Ishikawa (cell line): Measurements from ENCODE around the gene ZAP70.

Source experiments
- CEBPB ChIP-seq: IDR thresholded peaks from 2 replicates; pipeline ENCODE4 v1.6.1; 2012
- CREB1 ChIP-seq: IDR thresholded peaks from 2 replicates; pipeline ENCODE4 v1.6.1; 2012; ENCODE audit warnings: low read depth
- EGR1 ChIP-seq: IDR thresholded peaks from 2 replicates; pipeline ENCODE4 v1.6.1; 2012
- EP300 ChIP-seq: IDR thresholded peaks from 2 replicates; pipeline ENCODE4 v1.6.1; 2012; ENCODE audit warnings: borderline replicate concordance
- FOXM1 ChIP-seq: IDR thresholded peaks from 2 replicates; pipeline ENCODE4 v1.6.1; 2012; ENCODE audit warnings: low read depth, borderline replicate concordance
- NFIC ChIP-seq: IDR thresholded peaks from 2 replicates; pipeline ENCODE4 v1.6.1; 2012
- RAD21 ChIP-seq: IDR thresholded peaks from 2 replicates; pipeline ENCODE4 v1.6.1; 2012; ENCODE audit warnings: low read depth
- TAF1 ChIP-seq: IDR thresholded peaks from 2 replicates; pipeline ENCODE4 v1.6.1; 2012; ENCODE audit warnings: low read depth, mild to moderate bottlenecking
- TCF12 ChIP-seq: IDR thresholded peaks from 2 replicates; pipeline ENCODE4 v1.6.1; 2012; ENCODE audit warnings: low read depth
- TEAD4 ChIP-seq: IDR thresholded peaks from 2 replicates; pipeline ENCODE4 v1.6.1; 2012
- YY1 ChIP-seq: IDR thresholded peaks from 2 replicates; pipeline ENCODE4 v1.6.1; 2012; ENCODE audit warnings: low read depth
- ZBTB7A ChIP-seq: IDR thresholded peaks from 2 replicates; pipeline ENCODE4 v1.6.1; 2012; ENCODE audit warnings: low read depth
- TF ChIP-seq, protein P1 (sequence below): IDR thresholded peaks from 2 replicates; pipeline ENCODE4 v1.6.1; 2012
- TF ChIP-seq, protein P2 (sequence below): IDR thresholded peaks from 2 replicates; pipeline ENCODE4 v1.6.1; 2012; ENCODE audit warnings: low read depth, mild to moderate bottlenecking
- TF ChIP-seq, protein P3 (sequence below): IDR thresholded peaks from 2 replicates; pipeline ENCODE4 v1.6.1; 2012

Gene ZAP70

DNA sequence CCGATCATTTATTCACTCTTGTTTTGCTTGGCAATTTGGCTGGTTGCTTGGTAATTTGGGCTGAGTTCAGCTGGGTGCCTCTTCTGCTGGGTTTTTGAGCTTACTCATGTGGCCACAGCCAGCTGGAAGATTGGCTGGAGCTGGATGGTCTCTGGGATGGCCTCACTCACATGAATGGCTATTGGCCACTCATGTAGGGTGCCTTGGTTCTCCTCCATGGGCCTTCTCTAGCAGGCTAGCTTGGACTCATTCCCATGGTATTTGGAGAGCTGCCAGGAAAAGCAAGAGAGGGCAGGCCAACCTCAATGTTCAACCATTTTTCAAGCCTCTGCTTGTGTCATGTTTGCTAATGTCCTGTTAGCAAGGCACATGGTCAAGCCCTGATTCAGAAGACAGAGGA lies 16.9 kb downstream of the ZAP70 start:
- TF ChIP-seq, protein P1, sequence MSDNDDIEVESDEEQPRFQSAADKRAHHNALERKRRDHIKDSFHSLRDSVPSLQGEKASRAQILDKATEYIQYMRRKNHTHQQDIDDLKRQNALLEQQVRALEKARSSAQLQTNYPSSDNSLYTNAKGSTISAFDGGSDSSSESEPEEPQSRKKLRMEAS = no peak
- TF ChIP-seq CREB1 = no peak
- no peak for TF ChIP-seq NFIC
- TF ChIP-seq TCF12 = no peak
- no peak for TF ChIP-seq EP300
- no peak for TF ChIP-seq FOXM1
- no peak for TF ChIP-seq TAF1
- no peak for TF ChIP-seq CEBPB
- TF ChIP-seq ZBTB7A = no peak
- no peak for TF ChIP-seq TEAD4
- no peak for TF ChIP-seq EGR1
- TF ChIP-seq YY1 = no peak
- no peak for TF ChIP-seq RAD21
- TF ChIP-seq, protein P2, sequence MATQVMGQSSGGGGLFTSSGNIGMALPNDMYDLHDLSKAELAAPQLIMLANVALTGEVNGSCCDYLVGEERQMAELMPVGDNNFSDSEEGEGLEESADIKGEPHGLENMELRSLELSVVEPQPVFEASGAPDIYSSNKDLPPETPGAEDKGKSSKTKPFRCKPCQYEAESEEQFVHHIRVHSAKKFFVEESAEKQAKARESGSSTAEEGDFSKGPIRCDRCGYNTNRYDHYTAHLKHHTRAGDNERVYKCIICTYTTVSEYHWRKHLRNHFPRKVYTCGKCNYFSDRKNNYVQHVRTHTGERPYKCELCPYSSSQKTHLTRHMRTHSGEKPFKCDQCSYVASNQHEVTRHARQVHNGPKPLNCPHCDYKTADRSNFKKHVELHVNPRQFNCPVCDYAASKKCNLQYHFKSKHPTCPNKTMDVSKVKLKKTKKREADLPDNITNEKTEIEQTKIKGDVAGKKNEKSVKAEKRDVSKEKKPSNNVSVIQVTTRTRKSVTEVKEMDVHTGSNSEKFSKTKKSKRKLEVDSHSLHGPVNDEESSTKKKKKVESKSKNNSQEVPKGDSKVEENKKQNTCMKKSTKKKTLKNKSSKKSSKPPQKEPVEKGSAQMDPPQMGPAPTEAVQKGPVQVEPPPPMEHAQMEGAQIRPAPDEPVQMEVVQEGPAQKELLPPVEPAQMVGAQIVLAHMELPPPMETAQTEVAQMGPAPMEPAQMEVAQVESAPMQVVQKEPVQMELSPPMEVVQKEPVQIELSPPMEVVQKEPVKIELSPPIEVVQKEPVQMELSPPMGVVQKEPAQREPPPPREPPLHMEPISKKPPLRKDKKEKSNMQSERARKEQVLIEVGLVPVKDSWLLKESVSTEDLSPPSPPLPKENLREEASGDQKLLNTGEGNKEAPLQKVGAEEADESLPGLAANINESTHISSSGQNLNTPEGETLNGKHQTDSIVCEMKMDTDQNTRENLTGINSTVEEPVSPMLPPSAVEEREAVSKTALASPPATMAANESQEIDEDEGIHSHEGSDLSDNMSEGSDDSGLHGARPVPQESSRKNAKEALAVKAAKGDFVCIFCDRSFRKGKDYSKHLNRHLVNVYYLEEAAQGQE = no peak
- TF ChIP-seq, protein P3, sequence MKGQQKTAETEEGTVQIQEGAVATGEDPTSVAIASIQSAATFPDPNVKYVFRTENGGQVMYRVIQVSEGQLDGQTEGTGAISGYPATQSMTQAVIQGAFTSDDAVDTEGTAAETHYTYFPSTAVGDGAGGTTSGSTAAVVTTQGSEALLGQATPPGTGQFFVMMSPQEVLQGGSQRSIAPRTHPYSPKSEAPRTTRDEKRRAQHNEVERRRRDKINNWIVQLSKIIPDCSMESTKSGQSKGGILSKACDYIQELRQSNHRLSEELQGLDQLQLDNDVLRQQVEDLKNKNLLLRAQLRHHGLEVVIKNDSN = no peak

DNA sequence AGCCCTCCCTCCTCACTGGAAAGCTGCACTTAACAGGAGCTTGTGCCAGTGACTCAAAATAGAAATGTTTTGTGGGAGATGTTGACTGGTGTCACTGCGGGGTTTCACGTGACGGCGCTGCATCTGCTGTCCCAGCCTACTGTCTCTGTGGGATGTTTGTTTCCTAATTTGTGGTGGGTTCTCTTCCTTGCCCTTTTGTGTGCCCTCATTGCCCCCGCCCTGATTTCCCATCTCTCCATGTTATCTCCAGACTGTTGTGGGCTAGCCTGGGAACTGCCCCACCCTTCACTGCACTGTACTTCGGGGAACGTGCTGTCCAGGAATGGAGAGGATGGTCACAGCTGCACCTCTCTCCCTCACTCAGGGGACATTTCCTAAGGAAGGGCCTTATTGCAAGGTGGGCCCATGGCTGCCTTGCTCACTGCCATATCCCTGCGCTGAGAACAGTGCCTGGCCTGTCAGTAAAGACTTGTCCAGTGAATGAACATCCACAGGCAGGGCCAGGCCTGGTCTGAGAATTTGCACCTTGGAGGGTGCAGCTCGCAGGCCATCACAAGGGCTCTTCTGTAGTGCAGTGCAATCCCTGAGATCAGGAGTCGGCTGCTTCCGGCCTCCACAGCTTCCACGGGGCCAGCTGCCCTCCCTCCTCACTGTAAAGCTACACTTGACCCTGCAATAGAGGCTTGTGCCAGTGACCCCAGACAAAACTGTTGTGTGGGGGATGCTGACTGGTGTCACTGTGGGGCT lies 18.1 kb downstream of the ZAP70 start:
- TF ChIP-seq, protein P2 = no peak
- TF ChIP-seq EP300 (no peak), CEBPB (no peak), ZBTB7A (no peak)

DNA sequence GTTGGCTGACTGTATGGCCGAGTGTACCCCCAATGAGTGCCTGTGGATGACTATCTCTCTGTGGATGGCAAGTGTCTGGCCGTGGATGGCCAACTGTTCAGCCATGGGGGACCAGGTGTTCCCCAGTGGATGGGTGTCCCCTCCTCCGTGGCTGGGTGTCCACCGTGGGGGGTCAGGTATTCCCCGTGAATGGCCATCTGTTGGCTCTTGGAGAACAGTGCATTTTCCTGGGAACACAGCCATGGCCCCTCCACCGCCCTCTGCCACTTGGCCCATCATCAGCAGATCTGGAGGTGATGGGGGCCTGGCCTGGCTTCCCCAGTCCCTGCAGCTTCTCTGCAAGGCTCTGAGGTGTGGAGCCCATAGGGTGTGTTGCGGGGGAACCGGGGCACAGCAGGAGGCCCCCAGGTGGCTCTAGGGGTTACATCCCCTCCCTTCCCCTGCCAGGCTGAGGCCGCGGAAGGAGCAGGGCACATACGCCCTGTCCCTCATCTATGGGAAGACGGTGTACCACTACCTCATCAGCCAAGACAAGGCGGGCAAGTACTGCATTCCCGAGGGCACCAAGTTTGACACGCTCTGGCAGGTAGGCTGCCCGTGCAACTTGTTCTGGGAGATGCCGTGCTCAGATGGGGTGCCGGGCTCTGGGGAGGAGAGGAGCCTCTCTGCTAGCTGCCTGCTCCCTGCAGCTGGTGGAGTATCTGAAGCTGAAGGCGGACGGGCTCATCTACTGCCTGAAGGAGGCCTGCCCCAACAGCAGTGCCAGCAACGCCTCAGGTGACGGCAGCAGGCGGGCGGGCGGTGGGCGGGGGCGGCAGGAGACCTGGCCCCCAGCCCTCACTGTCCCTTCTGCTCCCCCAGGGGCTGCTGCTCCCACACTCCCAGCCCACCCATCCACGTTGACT lies 19.3 kb downstream of the ZAP70 start:
- no peak for TF ChIP-seq CREB1
- TF ChIP-seq TAF1 = no peak
- no peak for TF ChIP-seq TEAD4
- TF ChIP-seq EGR1 = no peak
- no peak for TF ChIP-seq NFIC
- TF ChIP-seq, protein P3 = no peak
- TF ChIP-seq, protein P1 = no peak
- no peak for TF ChIP-seq FOXM1
- no peak for TF ChIP-seq RAD21

DNA sequence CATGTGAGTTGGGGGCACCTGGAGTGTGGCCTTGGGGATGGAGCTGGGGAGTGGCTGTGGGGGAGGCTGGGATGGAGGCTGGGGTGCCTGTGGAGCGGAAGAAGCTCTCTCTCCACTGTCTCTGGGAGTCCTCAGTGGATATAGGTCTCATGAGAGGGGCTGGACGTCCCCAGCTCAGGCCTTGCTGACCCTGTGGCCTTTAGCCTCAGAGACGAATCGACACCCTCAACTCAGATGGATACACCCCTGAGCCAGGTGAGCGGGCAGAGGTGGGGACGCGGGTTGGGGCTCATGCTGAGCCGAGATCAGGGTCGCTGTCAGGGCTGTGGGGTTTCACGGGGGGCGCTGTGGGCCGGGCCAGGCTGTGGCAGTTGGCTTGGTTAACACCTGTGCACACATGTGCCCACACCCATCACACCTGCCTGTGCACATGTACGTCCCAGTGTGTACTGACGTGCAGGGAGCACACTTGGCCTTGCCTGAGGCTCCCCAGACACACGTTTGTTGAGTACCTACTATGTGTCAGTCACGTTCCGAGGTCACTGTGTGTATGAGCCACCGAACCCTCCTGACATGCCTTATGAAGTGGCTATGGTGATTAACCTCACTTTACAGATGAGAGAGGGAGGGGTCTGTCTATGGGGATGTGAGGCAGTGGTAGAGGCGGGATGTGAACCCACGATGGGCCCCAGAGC lies 20.1 kb downstream of the ZAP70 start:
- TF ChIP-seq, protein P1 = no peak
- no peak for TF ChIP-seq TAF1
- no peak for TF ChIP-seq FOXM1
- no peak for TF ChIP-seq YY1
- TF ChIP-seq TEAD4 = no peak
- TF ChIP-seq EP300 = no peak
- TF ChIP-seq RAD21 = no peak
- no peak for TF ChIP-seq EGR1
- no peak for TF ChIP-seq CEBPB
